Endodermal cell (in vitro differentiated cells): ENCODE measurements around the gene NAALADL2. TPM values are rescaled to one million over a fixed set of nuclear protein-coding genes. Genes with fewer than 3 reads are reported as not detected.

Source experiments
- DNase-seq: peaks from one replicate; pipeline ENCODE4 v3.0.0-alpha.2; 2017
- H3K27ac ChIP-seq: 2 replicates; pipeline ENCODE4 v1.5.1; 2013; ENCODE audit warnings: mild to moderate bottlenecking, low read depth, low read length, moderate library complexity
- H3K27me3 ChIP-seq: 2 replicates; pipeline ENCODE4 v1.6.1; 2013; ENCODE audit warnings: mild to moderate bottlenecking, low read length, moderate library complexity; ENCODE audit not compliant: insufficient read depth, control insufficient read depth, poor library complexity, severe bottlenecking
- H3K36me3 ChIP-seq: 2 replicates; pipeline ENCODE4 v1.7.0; 2013; ENCODE audit warnings: mild to moderate bottlenecking, low read length, moderate library complexity; ENCODE audit not compliant: control insufficient read depth, insufficient read depth
- H3K4me1 ChIP-seq: one replicate; pipeline ENCODE4 v1.7.0; 2013; ENCODE audit warnings: low read length; ENCODE audit not compliant: control insufficient read depth, insufficient read depth
- H3K4me3 ChIP-seq: 2 replicates; pipeline ENCODE4 v1.5.1; 2013; ENCODE audit warnings: mild to moderate bottlenecking, low read length, moderate library complexity
- H3K9ac ChIP-seq: 2 replicates; pipeline ENCODE4 v1.6.1; 2013; ENCODE audit warnings: mild to moderate bottlenecking, low read length, moderate library complexity; ENCODE audit not compliant: poor library complexity, severe bottlenecking; ENCODE audit errors: extremely low read depth
- H3K9me3 ChIP-seq: 2 replicates; pipeline ENCODE4 v1.6.1; 2013; ENCODE audit warnings: mild to moderate bottlenecking, low read length, moderate library complexity; ENCODE audit not compliant: control insufficient read depth
- H3K27ac Mint-ChIP-seq: 2 replicates; pipeline ENCODE4 v1.8.0; 2020; ENCODE audit warnings: mixed read lengths
- H3K27me3 Mint-ChIP-seq: 2 replicates; pipeline ENCODE4 v1.8.0; 2021; ENCODE audit warnings: mild to moderate bottlenecking, mixed read lengths; ENCODE audit not compliant: insufficient read depth
- H3K36me3 Mint-ChIP-seq: 2 replicates; pipeline ENCODE4 v1.8.0; 2020; ENCODE audit warnings: low read depth, mixed read lengths
- H3K4me1 Mint-ChIP-seq: 2 replicates; pipeline ENCODE4 v1.8.0; 2020; ENCODE audit warnings: mixed read lengths
- H3K4me3 Mint-ChIP-seq: 2 replicates; pipeline ENCODE4 v1.8.0; 2020; ENCODE audit warnings: mild to moderate bottlenecking, moderate library complexity, mixed read lengths
- H3K9me3 Mint-ChIP-seq: 2 replicates; pipeline ENCODE4 v1.8.0; 2020; ENCODE audit warnings: mild to moderate bottlenecking, mixed read lengths
- CTCF ChIP-seq: fragments of 200-600 bp; sonication (generic); conservative IDR thresholded peaks from 2 replicates; pipeline ENCODE4 v1.5.0; 2021; ENCODE audit warnings: antibody characterized with exemption, mild to moderate bottlenecking
- WGBS, 2 experiments: methylation state at CpG; one replicate each; pipeline versions ENCODE4 v1.1.5 to v1.1.7; 2013; ENCODE audit warnings: missing lambda C conversion rate in 2 of 2, mixed read lengths in 1 of 2; ENCODE audit not compliant: insufficient coverage in 1 of 2, insufficient read length in 1 of 2; 5-methylcytosine and 5-hydroxymethylcytosine counted together
- total RNA-seq, 2 donors: library from RNA; stranded (reverse); fragmentation: NEBNext Ultra II Directional in 1 of 2; extraction: Animal tissue kit (Norgen Biotek cat#: 25700) in 1 of 2; gene quantifications; 2 replicates in 1 of 2; 3 replicates in 1 of 2; pipeline ENCODE4 v1.2.1, GENCODE V29; 2021

The NAALADL2 gene
- total RNA-seq, 2 donors from 2014 or later = 1.6 to 1.8 TPM

- no peak for DNase-seq
- Histone ChIP-seq H3K4me3 (no peak overlapping the region), H3K36me3 (no peaks in the 10 kb centered on the region), H3K9me3 (no peaks in the 10 kb centered on the region), H3K27ac (no peak overlapping the region), H3K4me1 (no peaks in the 10 kb centered on the region), H3K27me3 (no peaks in the 10 kb centered on the region), H3K9ac (no peak overlapping the region)
- no peaks in the 10 kb centered on the region for H3K36me3 Mint-ChIP-seq
- no peaks in the 10 kb centered on the region for H3K9me3 Mint-ChIP-seq
- H3K4me1 Mint-ChIP-seq = peaks cover 5% of the 10 kb centered on the region
- 88 to 92% methylated on average over 2 to 3 of the region's 3 CpGs for WGBS, 2 experiments
- H3K4me3 Mint-ChIP-seq = no peak overlapping the region
- TF ChIP-seq CTCF = no peak
- no peaks in the 10 kb centered on the region for H3K27me3 Mint-ChIP-seq
- no peak overlapping the region for H3K27ac Mint-ChIP-seq
Observed at GRCh38 chr3:175617247-175617646, 758.1 kb downstream of the NAALADL2 start.

GRCh38 chr3:175619369-175619768 lies 760.2 kb downstream of the NAALADL2 start:
- H3K4me3 Mint-ChIP-seq = no peak overlapping the region

GRCh38 chr3:175620093-175620492 lies 761.0 kb downstream of the NAALADL2 start:
- 90 to 94% methylated on average over 7 to 13 of the region's 13 CpGs for whole genome bisulfite sequencing, 2 experiments
- no peaks in the 10 kb centered on the region for H3K36me3 ChIP-seq
- H3K9me3 ChIP-seq = no peaks in the 10 kb centered on the region
- no peak overlapping the region for H3K27ac ChIP-seq
- H3K9ac ChIP-seq = no peak overlapping the region
- TF ChIP-seq CTCF = no peak
- Mint-ChIP-seq H3K4me3 (no peak overlapping the region), H3K27ac (no peak overlapping the region), H3K27me3 (no peaks in the 10 kb centered on the region), H3K36me3 (no peaks in the 10 kb centered on the region), H3K4me1 (no peaks in the 10 kb centered on the region), H3K9me3 (no peaks in the 10 kb centered on the region)
- H3K4me3 ChIP-seq = no peak overlapping the region
- DNase-seq = no peak
- H3K4me1 ChIP-seq = no peaks in the 10 kb centered on the region
- no peaks in the 10 kb centered on the region for H3K27me3 ChIP-seq

More at GRCh38 chr3:175619369-175619768, 760.2 kb downstream of the NAALADL2 start:
- H3K4me1 Mint-ChIP-seq = no peaks in the 10 kb centered on the region
- Histone ChIP-seq H3K36me3 (no peaks in the 10 kb centered on the region), H3K27ac (no peak overlapping the region), H3K9me3 (no peaks in the 10 kb centered on the region), H3K27me3 (no peaks in the 10 kb centered on the region), H3K4me1 (no peaks in the 10 kb centered on the region), H3K4me3 (no peak overlapping the region), H3K9ac (no peak overlapping the region)
- H3K27ac Mint-ChIP-seq = no peak overlapping the region
- DNase-seq = no peak
- no peaks in the 10 kb centered on the region for H3K27me3 Mint-ChIP-seq
- no peaks in the 10 kb centered on the region for H3K9me3 Mint-ChIP-seq
- no peak for TF ChIP-seq CTCF
- H3K36me3 Mint-ChIP-seq = no peaks in the 10 kb centered on the region
- WGBS, 2 experiments = 100% methylated on average over 1 of the region's 1 CpG; no CpG with 5 or more reads in 1 of the 2 experiments
